ENCODE measurements around the gene PER1. TPM values are rescaled to one million over a fixed set of nuclear protein-coding genes. Genes with fewer than 3 reads are reported as not detected.

The PER1 gene
- total RNA-seq, 1 experiment from 2014 or later, result 25.0 TPM

GRCh38 chr17:8189041-8189710 lies 37.0 kb upstream of the PER1 start:
- no peaks in the 10 kb centered on the region for H3F3A ChIP-seq (ENCODE audit: low read length, unreplicated experiment)
- H3K79me2 ChIP-seq (ENCODE audit: low read length), result peaks cover 16% of the 10 kb centered on the region
- peak overlapping the region; percentile 84 for H3K4me3 ChIP-seq (ENCODE audit: low read length)
- intact Hi-C loops (cut with micrococcal nuclease), result no loop called here
- TF ChIP-seq EZH2 (IDR thresholded peaks at IDR 0.05; ENCODE audit: low read length, unreplicated experiment) (no peak), EZH2phosphoT487 (IDR thresholded peaks at IDR 0.05; ENCODE audit: borderline replicate concordance, low read length) (no peak)
- TF ChIP-seq, protein P1, sequence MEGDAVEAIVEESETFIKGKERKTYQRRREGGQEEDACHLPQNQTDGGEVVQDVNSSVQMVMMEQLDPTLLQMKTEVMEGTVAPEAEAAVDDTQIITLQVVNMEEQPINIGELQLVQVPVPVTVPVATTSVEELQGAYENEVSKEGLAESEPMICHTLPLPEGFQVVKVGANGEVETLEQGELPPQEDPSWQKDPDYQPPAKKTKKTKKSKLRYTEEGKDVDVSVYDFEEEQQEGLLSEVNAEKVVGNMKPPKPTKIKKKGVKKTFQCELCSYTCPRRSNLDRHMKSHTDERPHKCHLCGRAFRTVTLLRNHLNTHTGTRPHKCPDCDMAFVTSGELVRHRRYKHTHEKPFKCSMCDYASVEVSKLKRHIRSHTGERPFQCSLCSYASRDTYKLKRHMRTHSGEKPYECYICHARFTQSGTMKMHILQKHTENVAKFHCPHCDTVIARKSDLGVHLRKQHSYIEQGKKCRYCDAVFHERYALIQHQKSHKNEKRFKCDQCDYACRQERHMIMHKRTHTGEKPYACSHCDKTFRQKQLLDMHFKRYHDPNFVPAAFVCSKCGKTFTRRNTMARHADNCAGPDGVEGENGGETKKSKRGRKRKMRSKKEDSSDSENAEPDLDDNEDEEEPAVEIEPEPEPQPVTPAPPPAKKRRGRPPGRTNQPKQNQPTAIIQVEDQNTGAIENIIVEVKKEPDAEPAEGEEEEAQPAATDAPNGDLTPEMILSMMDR (conservative IDR thresholded peaks at IDR 0.05; ENCODE audit: low read depth, low read length), result no peak
- H3K27me3 ChIP-seq (ENCODE audit: low read length), result no peaks in the 10 kb centered on the region
- peak overlapping the region; percentile 58 for H3K27ac ChIP-seq (ENCODE audit: low read length)
- no peaks in the 10 kb centered on the region for H4K20me1 ChIP-seq (ENCODE audit: low read length)
- no peaks in the 10 kb centered on the region for H3K9me2 ChIP-seq (replicated peaks; ENCODE audit: low read length)
- no peaks in the 10 kb centered on the region for H3K36me3 ChIP-seq (ENCODE audit: low read depth, low read length)
- CTCF ChIA-PET, result no interaction called here
- peak overlapping the region; percentile 89 for H3K4me2 ChIP-seq (ENCODE audit: low read length)
- POLR2A ChIA-PET (ENCODE audit: unreplicated experiment), result no interaction called here
- H3K9ac ChIP-seq (ENCODE audit: low read length), result peak overlapping the region; percentile 68
- peaks cover 19% of the 10 kb centered on the region for H3K4me1 ChIP-seq (ENCODE audit: insufficient read depth, low read length)
- DNase-seq, result no peak
- no peaks in the 10 kb centered on the region for H3K9me3 ChIP-seq (ENCODE audit: low read length)
- no peak for ATAC-seq
- no TSS peak for BruUV-seq (replicated peaks)
- H2AFZ ChIP-seq (ENCODE audit: low read length), result peak overlapping the region; percentile 77

GRCh38 chr17:8188263-8188839 lies 36.1 kb upstream of the PER1 start:
- ATAC-seq, result no peak
- no peaks in the 10 kb centered on the region for H3K9me3 ChIP-seq (ENCODE audit: low read length)
- H4K20me1 ChIP-seq (ENCODE audit: low read length), result no peaks in the 10 kb centered on the region
- peaks cover 16% of the 10 kb centered on the region for H3K79me2 ChIP-seq (ENCODE audit: low read length)
- intact Hi-C loops (cut with micrococcal nuclease), result no loop called here
- CTCF ChIA-PET, result interaction anchor here (0.5 to 0.7 kb wide), 2 partner anchors 11 to 12 kb away, joined by 3 to 4 read pairs; no protein-coding TSS in a partner anchor
- POLR2A ChIA-PET (ENCODE audit: unreplicated experiment), result interaction anchor here (0.6 kb wide), 1 partner anchor 13 kb away, joined by 4 read pairs; no protein-coding TSS in a partner anchor
- BruUV-seq (replicated peaks), result no TSS peak
- H3K27ac ChIP-seq (ENCODE audit: low read length), result peak overlapping the region; percentile 58
- H3K9ac ChIP-seq (ENCODE audit: low read length), result peak overlapping the region; percentile 68
- H3F3A ChIP-seq (ENCODE audit: low read length, unreplicated experiment), result no peaks in the 10 kb centered on the region
- H3K4me1 ChIP-seq (ENCODE audit: insufficient read depth, low read length), result peaks cover 19% of the 10 kb centered on the region
- TF ChIP-seq EZH2 (IDR thresholded peaks at IDR 0.05; ENCODE audit: low read length, unreplicated experiment), result no peak
- TF ChIP-seq, protein P1 (conservative IDR thresholded peaks at IDR 0.05; ENCODE audit: low read depth, low read length), result no peak
- H2AFZ ChIP-seq (ENCODE audit: low read length), result peak overlapping the region; percentile 77; the same call in 1 of the 2 replicates
- no peaks in the 10 kb centered on the region for H3K9me2 ChIP-seq (replicated peaks; ENCODE audit: low read length)
- H3K36me3 ChIP-seq (ENCODE audit: low read depth, low read length), result no peaks in the 10 kb centered on the region
- peak overlapping the region; percentile 84 for H3K4me3 ChIP-seq (ENCODE audit: low read length)
- no peak for DNase-seq
- peak overlapping the region; percentile 89 for H3K4me2 ChIP-seq (ENCODE audit: low read length)
- H3K27me3 ChIP-seq (ENCODE audit: low read length), result no peaks in the 10 kb centered on the region
